Erythroblast (primary cell): ENCODE measurements around the gene CLEC4E.
"Not testable (repeated sequence)": the region's sequence is repeated elsewhere in the genome, so short reads cannot be mapped to it uniquely, and the experiment has no call there.

Experiments used
- GATA1 ChIP-seq: IDR thresholded peaks from 2 replicates; pipeline ENCODE4 v1.6.1; 2011; ENCODE audit warnings: low read depth, mild to moderate bottlenecking, control low read depth, low read length, moderate library complexity
- POLR2A ChIP-seq: IDR thresholded peaks from 2 replicates; pipeline ENCODE4 v1.6.1; 2011; ENCODE audit warnings: mild to moderate bottlenecking, low read length

DNA sequence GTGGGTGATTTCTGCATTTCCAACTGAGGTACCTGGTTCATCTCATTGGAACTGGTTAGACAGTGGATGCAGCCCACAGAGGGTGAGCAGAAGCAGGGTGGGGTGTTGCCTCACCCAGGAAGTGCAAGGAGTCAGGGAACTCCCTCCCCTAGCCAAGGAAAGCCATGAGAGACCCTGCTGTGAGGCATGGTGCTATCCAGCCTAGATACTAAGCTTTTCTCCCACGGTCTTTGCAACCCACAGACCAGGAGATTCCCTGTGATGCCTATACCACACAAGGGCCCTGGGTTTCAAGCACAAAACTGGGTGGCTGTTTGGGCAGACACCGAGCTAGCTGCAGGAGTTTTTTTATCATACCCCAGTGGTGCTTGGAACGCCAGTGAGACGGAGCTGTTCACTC is 45.0 kb downstream of the CLEC4E start:
- TF ChIP-seq POLR2A, GATA1: not testable (repeated sequence)
